ENCODE data around the gene PDXDC1. TPM values are rescaled to one million over a fixed set of nuclear protein-coding genes. Genes with fewer than 3 reads are reported as not detected.
"Not testable (repeated sequence)": the region's sequence is repeated elsewhere in the genome, so short reads cannot be mapped to it uniquely, and the experiment has no call there.

PDXDC1 gene
- total RNA-seq, 2 experiments from 2014 or later = 52.6 to 53.9 TPM

DNA sequence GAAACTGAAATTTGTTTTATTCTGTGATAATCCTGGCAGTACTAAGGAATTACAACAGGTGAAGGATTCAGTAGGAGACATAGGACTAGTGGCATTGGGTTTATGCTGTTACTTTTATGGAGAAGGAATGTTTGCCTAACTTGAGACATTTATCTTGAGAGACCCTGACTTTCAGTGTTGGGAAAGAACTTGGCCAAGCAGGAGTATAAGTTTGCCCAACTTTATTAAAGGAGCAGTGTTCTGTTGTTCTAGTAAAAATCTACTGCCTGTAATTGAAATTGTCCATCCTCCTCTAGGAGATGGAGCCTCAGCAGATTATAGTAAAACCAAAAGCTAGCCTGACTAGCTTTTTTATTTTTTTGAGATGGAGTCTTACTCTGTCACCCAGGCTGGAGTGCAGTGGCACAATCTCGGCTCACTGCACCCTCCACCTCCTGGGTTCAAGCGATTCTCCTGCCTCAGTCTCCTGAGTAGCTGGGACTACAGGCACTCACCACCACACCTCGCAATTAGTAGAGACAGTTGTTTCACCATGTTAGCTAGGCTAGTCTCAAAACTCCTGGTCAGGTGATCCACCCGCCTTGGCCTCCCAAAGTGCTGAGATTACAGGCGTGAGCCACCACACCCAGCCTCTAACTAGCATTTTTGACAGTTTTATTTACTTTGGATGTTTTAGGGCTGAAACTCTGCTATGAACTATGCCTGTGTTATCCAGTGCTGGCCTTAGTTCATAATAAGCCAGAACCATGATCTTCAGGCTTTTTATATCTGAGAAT, 30.7 kb downstream of the PDXDC1 start:
- peaks cover 13% of the 10 kb centered on the region for H3K36me3 Mint-ChIP-seq (ENCODE audit: low read depth)
- CTCF ChIA-PET = not testable (repeated sequence)

DNA sequence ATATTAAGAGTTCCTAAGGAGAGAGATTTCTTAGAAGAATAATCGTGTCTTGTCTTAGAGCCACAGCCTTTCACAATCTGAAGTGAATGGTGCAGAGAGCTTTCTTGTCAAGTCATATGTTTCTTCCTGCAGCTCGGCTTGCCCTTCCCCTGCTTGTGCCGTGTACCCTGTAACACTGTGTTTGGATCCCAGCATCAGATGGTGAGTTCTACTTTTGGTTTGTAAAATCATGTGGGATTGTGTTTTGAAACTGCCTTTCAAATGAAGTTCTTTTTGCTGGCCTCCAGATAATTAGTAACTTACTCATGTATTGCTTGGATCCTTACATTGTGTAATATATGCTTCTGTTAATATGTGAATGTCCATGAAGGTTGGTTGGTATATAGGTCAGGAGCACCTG, 33.8 kb downstream of the PDXDC1 start:
- CTCF ChIA-PET; DNase-seq; intact Hi-C loops (cut with micrococcal nuclease); H3K27me3 Mint-ChIP-seq (ENCODE audit: low read depth); H3K27ac Mint-ChIP-seq; H3K9me3 Mint-ChIP-seq; H3K4me3 Mint-ChIP-seq: not testable (repeated sequence)
- peaks cover 21% of the 10 kb centered on the region for H3K36me3 Mint-ChIP-seq (ENCODE audit: low read depth)
- peaks cover 12% of the 10 kb centered on the region for H3K4me1 Mint-ChIP-seq (ENCODE audit: low read depth)

More for the DNA sequence above, 30.7 kb downstream of the PDXDC1 start:
- H3K27ac Mint-ChIP-seq; H3K4me1 Mint-ChIP-seq (ENCODE audit: low read depth); DNase-seq; H3K4me3 Mint-ChIP-seq; H3K9me3 Mint-ChIP-seq; H3K27me3 Mint-ChIP-seq (ENCODE audit: low read depth); intact Hi-C loops (cut with micrococcal nuclease): not testable (repeated sequence)

GRCh38 chr16:15012941-15013340, 38.1 kb downstream of the PDXDC1 start:
- intact Hi-C loops (cut with micrococcal nuclease) = loop anchor here (5.0 to 10.0 kb wide), 4 partner anchors 36 to 632 kb away; partner anchors contain the start of genes BFAR, MARF1, NTAN1 and PARN
- Mint-ChIP-seq H3K36me3 (ENCODE audit: low read depth) (peaks cover 23% of the 10 kb centered on the region), H3K27ac (peak overlapping the region; percentile 98), H3K4me1 (ENCODE audit: low read depth) (peaks cover 27% of the 10 kb centered on the region)
- CTCF ChIA-PET; DNase-seq; H3K27me3 Mint-ChIP-seq (ENCODE audit: low read depth); H3K4me3 Mint-ChIP-seq; H3K9me3 Mint-ChIP-seq: not testable (repeated sequence)

GRCh38 chr16:15015671-15016070, 40.8 kb downstream of the PDXDC1 start:
- H3K27ac Mint-ChIP-seq; H3K4me3 Mint-ChIP-seq; DNase-seq; H3K27me3 Mint-ChIP-seq (ENCODE audit: low read depth); CTCF ChIA-PET; H3K9me3 Mint-ChIP-seq: not testable (repeated sequence)
- Mint-ChIP-seq H3K36me3 (ENCODE audit: low read depth) (peaks cover 24% of the 10 kb centered on the region), H3K4me1 (ENCODE audit: low read depth) (peaks cover 27% of the 10 kb centered on the region)
- intact Hi-C loops (cut with micrococcal nuclease) = loop anchor here (10.0 kb wide), 1 partner anchor 629 kb away; the partner anchor contains the start of gene MARF1

- H3K4me3 Mint-ChIP-seq; H3K9me3 Mint-ChIP-seq; H3K27me3 Mint-ChIP-seq (ENCODE audit: low read depth); DNase-seq; CTCF ChIA-PET: not testable (repeated sequence)
- intact Hi-C loops (cut with micrococcal nuclease) = loop anchor here (10.0 kb wide), 1 partner anchor 628 kb away; the partner anchor contains the start of gene MARF1
- Mint-ChIP-seq H3K4me1 (ENCODE audit: low read depth) (peaks cover 25% of the 10 kb centered on the region), H3K36me3 (ENCODE audit: low read depth) (peaks cover 24% of the 10 kb centered on the region), H3K27ac (peak overlapping the region; percentile 34)
These were observed 41.5 kb downstream of the PDXDC1 start for GRCh38 chr16:15016354-15016753.

DNA sequence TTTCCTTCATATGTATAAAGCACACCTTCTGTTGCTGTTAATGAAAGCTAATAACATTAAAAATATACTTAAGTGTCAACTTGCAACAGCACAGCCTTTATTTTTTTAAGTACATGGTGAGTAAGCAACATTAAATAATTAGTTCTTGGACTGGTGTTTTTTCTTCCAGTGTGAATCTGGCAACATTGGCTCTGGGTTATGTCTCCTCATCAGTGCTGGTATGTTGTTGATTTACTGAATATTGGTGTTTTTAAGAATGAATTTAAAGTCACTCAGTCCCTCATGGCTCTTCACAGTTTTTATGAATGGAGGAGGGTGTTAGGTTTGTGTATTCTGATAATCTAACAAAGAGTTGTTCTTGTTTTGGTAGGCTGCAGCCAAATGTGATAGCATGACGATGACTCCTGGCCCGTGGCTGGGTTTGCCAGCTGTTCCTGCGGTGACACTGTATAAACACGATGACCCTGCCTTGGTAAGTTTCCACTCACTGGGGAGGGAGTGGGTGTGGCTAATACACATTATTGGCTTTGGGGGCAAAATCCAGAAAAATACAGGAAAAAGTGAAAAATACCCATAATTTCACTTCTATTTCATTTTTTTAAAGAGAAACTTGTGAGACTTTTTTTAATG, 42.2 kb downstream of the PDXDC1 start:
- not testable (repeated sequence) for H3K9me3 Mint-ChIP-seq; H3K27me3 Mint-ChIP-seq (ENCODE audit: low read depth); DNase-seq; H3K4me3 Mint-ChIP-seq
- Mint-ChIP-seq H3K36me3 (ENCODE audit: low read depth) (peaks cover 20% of the 10 kb centered on the region), H3K4me1 (ENCODE audit: low read depth) (peaks cover 28% of the 10 kb centered on the region), H3K27ac (peak overlapping the region; percentile 61)
- CTCF ChIA-PET = interaction anchor here (0.6 kb wide), 1 partner anchor 39 kb away, joined by 3 read pairs; no protein-coding TSS in a partner anchor
- intact Hi-C loops (cut with micrococcal nuclease) = loop anchor here (10.0 kb wide), 1 partner anchor 628 kb away; the partner anchor contains the start of gene MARF1

GRCh38 chr16:15021429-15021828, 46.6 kb downstream of the PDXDC1 start:
- H3K9me3 Mint-ChIP-seq; H3K27me3 Mint-ChIP-seq (ENCODE audit: low read depth); CTCF ChIA-PET; H3K4me3 Mint-ChIP-seq; intact Hi-C loops (cut with micrococcal nuclease); H3K4me1 Mint-ChIP-seq (ENCODE audit: low read depth); DNase-seq; H3K27ac Mint-ChIP-seq: not testable (repeated sequence)
- peaks cover 30% of the 10 kb centered on the region for H3K36me3 Mint-ChIP-seq (ENCODE audit: low read depth)

DNA sequence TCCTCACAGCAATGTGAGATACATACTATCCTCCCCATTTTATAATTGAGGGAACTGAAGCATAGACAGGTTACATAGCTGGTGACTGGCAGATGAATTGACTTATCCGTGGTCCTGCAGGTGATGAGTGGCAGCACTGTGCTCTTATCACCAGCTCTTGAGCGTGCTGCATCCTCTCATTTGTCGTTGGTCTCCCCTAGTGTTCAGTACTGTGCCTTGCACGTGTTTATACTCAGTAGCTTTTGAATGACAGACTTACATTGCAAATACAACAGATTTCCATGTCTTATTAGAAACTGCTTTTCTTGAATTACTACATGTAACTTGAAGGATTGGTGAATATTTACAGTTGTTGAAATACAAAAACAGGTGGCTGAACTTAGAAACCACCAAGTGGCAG, 47.4 kb downstream of the PDXDC1 start:
- Mint-ChIP-seq H3K27ac (peak overlapping the region; percentile 3), H3K36me3 (ENCODE audit: low read depth) (peaks cover 26% of the 10 kb centered on the region)
- intact Hi-C loops (cut with micrococcal nuclease); H3K4me3 Mint-ChIP-seq; H3K4me1 Mint-ChIP-seq (ENCODE audit: low read depth); H3K9me3 Mint-ChIP-seq; H3K27me3 Mint-ChIP-seq (ENCODE audit: low read depth): not testable (repeated sequence)
- DNase-seq = peak; percentile 63
- CTCF ChIA-PET = interaction anchor here (0.6 kb wide), 1 partner anchor 36 kb away, joined by 3 read pairs; no protein-coding TSS in a partner anchor

DNA sequence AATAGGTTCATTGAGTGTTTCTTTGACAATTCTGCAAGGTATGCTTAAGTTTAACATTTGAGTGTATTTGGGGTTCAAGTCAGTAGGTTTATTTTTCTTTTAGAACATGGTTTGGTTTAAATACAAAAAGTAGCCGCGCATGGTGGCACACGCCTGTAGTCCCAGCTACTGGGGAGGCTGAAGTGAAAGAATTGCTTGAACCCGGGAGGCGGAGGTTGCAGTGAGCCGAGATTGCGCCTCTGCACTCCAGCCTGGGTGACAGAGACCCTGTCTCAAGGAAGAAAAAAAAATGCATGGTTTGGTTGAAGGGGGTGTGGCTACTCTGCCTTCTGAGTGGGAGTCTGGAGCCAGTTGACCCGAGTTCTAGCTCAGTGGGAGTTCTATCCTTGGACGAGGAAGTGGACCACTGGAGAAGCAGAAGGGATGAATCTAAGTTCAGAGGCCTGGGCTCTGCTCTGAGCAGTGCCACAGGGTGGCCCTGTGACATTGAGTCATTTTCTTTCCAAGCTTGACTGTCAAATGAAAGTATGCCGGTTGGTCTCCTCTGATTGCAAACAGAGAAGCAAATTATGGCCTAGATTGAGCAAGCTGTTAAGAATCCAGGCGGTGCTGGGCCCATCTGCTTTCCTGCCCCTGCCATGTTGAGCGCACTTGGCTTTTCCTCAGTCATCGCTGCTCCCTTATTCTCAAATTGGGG, 48.7 kb downstream of the PDXDC1 start:
- H3K4me1 Mint-ChIP-seq (ENCODE audit: low read depth); intact Hi-C loops (cut with micrococcal nuclease); DNase-seq; H3K27ac Mint-ChIP-seq; H3K9me3 Mint-ChIP-seq; H3K27me3 Mint-ChIP-seq (ENCODE audit: low read depth); H3K4me3 Mint-ChIP-seq; CTCF ChIA-PET: not testable (repeated sequence)
- peaks cover 28% of the 10 kb centered on the region for H3K36me3 Mint-ChIP-seq (ENCODE audit: low read depth)

- DNase-seq; H3K9me3 Mint-ChIP-seq; CTCF ChIA-PET; H3K4me3 Mint-ChIP-seq; H3K4me1 Mint-ChIP-seq (ENCODE audit: low read depth); H3K27me3 Mint-ChIP-seq (ENCODE audit: low read depth); intact Hi-C loops (cut with micrococcal nuclease): not testable (repeated sequence)
- Mint-ChIP-seq H3K27ac (peak overlapping the region; percentile 3), H3K36me3 (ENCODE audit: low read depth) (peaks cover 26% of the 10 kb centered on the region)
These were observed 50.0 kb downstream of the PDXDC1 start for GRCh38 chr16:15024858-15025199.

DNA sequence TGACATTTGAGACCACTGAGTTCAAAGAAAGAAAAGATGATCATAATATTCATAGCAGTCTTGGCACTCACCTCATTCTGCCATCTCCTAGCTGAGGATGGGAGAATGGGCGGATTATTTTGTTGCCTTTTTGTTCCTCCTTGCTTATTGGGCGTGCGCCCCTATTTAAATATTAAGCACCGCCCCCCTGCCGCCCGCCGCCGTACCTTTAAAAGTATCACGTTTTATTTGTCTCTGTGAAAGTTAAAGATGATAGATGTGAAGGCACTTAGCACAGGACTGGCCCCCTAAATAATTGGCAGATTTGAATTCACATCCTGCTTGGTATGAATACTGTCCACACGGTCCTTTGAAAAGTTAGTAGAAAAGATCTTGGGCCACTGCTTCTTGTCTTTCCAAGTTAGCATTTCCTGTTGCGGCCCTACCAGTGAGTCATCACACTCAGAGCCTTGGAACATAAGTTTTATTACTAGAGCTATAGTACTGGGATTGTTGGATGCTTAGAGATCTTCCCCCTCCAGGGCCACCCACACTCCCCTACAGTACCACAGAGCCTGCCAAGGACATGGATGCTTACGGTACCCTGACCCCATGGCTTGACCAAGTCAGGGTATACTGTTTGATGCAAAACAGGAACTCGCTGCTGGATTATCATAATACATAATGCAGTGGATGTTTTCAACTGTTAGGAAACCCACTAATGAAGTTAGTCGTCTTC, 50.6 kb downstream of the PDXDC1 start:
- H3K27me3 Mint-ChIP-seq (ENCODE audit: low read depth); H3K27ac Mint-ChIP-seq; H3K4me3 Mint-ChIP-seq; DNase-seq; H3K9me3 Mint-ChIP-seq; H3K4me1 Mint-ChIP-seq (ENCODE audit: low read depth); intact Hi-C loops (cut with micrococcal nuclease): not testable (repeated sequence)
- CTCF ChIA-PET = interaction anchor here (0.5 kb wide), 1 partner anchor 11 kb away, joined by 3 read pairs; no protein-coding TSS in a partner anchor
- H3K36me3 Mint-ChIP-seq (ENCODE audit: low read depth) = peaks cover 26% of the 10 kb centered on the region

DNA sequence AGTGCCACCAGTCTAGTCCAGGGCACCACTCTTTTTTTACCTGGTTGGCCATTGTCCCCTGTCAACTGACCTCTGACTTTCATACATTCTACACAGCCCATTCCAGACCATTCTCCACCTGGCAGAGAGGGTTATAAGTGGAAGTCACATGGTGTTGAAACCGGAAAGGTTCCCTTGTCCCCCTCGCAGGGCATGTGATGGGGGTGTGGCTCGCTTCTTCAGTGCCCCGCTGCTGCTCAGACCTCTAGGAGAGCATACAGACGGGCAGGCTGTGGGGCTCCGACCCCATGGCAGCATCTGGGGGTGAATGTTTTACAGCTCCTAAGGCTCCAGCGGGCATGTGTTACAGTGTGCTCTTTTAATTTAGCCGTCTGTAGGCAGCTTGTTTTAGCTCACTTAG, 52.2 kb downstream of the PDXDC1 start:
- Mint-ChIP-seq H3K36me3 (ENCODE audit: low read depth) (peaks cover 33% of the 10 kb centered on the region), H3K4me1 (ENCODE audit: low read depth) (peaks cover 11% of the 10 kb centered on the region)
- CTCF ChIA-PET; H3K4me3 Mint-ChIP-seq; H3K9me3 Mint-ChIP-seq; H3K27me3 Mint-ChIP-seq (ENCODE audit: low read depth); DNase-seq; H3K27ac Mint-ChIP-seq; intact Hi-C loops (cut with micrococcal nuclease): not testable (repeated sequence)

Data from activated naive CD4-positive, alpha-beta T cell treated with anti-CD3 and anti-CD28 coated beads for 36 hours (primary cell).